Activated CD4-positive, alpha-beta T cell treated with anti-CD3 and anti-CD28 coated beads for 4 hours (primary cell): ENCODE results near the gene GLRA3.
"Not testable (repeated sequence)": the region's sequence is repeated elsewhere in the genome, so short reads cannot be mapped to it uniquely, and the experiment has no call there.

Experiments
- DNase-seq, 2 donors: peaks; one replicate each; pipeline ENCODE4 v3.0.0-alpha.2; 2020

GLRA3 gene

DNA sequence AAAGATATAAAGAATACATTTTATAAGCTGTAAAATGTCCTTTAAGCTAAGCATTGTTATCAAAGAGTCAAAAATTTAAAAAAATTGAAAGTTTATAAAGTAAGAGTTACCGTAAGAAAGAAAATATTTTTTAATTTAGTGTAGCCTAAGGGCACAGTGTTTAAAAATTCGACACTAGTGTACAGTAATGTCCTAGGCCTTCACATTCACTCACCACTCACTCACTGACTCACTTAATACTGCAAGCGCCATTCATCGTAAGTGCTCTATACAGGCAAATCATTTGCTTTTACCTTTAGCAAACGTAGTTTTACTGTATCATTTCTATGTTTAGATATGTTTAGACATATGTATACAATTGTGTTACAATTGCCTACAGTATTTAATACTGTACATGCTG is 20.2 kb downstream of the GLRA3 start:
- no peak for DNase-seq

GRCh38 chr4:174808119-174808518 is 20.9 kb downstream of the GLRA3 start:
- no peak for DNase-seq

GRCh38 chr4:174805746-174806145 is 23.3 kb downstream of the GLRA3 start:
- DNase-seq, result no peak

GRCh38 chr4:174794543-174795094 is 34.4 kb downstream of the GLRA3 start:
- no peak for DNase-seq

GRCh38 chr4:174789657-174790056 is 39.4 kb downstream of the GLRA3 start:
- DNase-seq, result no peak

GRCh38 chr4:174778274-174778986 is 50.6 kb downstream of the GLRA3 start:
- not testable (repeated sequence) for DNase-seq

DNA sequence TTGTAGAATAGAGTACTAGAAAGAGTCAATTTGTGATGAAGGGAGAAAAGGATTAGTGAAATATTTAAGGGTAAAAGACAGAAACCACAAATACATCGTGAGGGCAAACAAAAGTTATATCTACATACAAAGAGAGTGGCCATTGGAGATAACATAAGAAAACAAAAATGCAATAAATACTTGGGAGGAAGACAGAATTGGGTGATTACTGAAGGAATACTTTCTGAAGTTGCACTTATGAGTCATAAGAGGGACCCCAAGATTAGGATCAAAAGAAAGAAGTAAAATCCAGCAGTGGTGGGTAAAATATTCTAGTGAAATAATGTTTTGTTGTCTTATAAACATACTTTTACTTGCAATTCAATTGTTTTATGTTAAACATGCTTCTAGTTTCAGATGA is 53.7 kb downstream of the GLRA3 start:
- no peak for DNase-seq

GRCh38 chr4:174764105-174764729 is 64.8 kb downstream of the GLRA3 start:
- DNase-seq, result no peak

- no peak for DNase-seq
These were observed 65.5 kb downstream of the GLRA3 start for GRCh38 chr4:174763454-174764104.

DNA sequence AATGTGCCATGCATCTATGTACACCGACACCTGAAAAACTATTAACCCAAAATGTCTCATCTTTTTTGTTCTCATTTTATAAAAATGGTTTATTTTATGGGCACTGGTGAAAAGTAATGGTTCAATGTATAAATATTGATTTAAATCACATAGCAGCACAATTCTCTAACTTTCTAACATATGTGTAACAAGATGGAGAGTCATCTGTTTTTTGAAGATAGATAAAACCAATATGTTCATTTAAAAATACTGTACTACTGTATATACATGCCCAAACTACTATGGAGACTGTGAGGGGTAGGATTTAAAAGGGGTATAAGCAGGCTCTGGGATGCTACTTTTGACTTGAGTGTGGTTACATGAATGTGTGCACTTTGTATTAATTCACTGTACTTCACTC is 67.6 kb downstream of the GLRA3 start:
- no peak for DNase-seq

GRCh38 chr4:174757736-174758135 is 71.3 kb downstream of the GLRA3 start:
- DNase-seq, result no peak

- DNase-seq, result no peak
These were observed 76.0 kb downstream of the GLRA3 start for GRCh38 chr4:174753021-174753420.

- DNase-seq, result no peak
These were observed 77.0 kb downstream of the GLRA3 start for GRCh38 chr4:174752026-174752425.

DNA sequence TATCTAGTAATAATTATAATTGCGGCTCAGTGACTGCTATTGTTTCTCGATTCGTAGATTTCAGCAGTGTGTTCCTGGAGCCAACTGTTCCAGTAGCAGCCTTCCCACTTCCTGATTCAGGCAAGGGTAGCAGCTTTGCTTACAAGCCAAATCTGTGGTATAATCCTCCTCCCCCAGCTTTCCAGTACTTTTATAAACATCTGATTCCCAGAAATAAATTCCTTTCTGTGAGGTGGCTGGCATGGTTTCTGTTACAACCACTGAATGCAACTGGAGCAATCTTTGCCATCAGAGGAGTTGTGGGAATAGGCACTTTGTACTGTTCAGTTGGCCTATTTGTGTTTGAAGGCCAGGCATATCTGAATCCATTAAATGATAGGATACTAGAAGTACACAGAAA is 80.0 kb downstream of the GLRA3 start:
- DNase-seq, result no peak

- DNase-seq, result no peak
These were observed 82.3 kb downstream of the GLRA3 start for GRCh38 chr4:174746710-174747109.

GRCh38 chr4:174742561-174742960 is 86.5 kb downstream of the GLRA3 start:
- DNase-seq, result no peak

DNA sequence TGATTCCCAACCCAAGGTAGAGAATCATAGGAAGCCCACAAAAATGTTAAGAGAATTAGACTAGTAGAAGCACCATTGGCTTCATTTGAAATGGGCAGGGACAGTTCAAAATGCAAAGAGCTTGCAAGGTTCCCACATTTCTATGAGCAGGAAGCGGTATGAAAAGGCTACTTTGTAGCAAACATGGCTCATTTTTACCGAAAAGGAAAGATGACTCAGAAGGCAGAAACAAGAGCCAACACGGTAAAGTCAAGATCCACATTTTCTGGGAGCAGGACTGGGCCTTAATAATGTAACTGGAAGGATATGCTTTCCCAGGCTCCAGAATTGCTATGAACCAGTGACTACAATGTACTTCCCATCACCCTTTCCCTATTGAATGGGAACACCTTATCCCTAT is 89.5 kb downstream of the GLRA3 start:
- DNase-seq, result no peak

DNA sequence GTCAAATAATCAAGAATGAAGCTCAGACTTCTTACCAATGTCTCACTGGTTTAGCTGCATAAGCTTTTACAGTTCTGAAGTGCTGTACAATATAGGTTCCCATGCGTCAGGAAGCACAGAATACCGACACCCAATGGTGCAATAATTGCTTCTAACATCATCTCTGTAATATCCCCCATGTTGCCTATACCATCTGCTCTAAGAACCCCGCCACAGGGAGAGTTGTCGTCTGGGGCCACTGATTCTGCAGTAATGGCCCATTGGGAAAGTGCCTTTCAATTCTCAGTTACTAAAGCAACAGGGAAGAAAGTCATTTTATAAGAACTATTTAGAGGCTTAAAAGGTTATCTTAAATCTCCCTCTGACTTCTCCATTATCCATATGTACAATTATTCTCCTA is 94.9 kb downstream of the GLRA3 start:
- DNase-seq, result no peak

GRCh38 chr4:174717828-174718227 is 111.2 kb downstream of the GLRA3 start:
- DNase-seq, result no peak

GRCh38 chr4:174716986-174717770 is 111.9 kb downstream of the GLRA3 start:
- no peak for DNase-seq

DNA sequence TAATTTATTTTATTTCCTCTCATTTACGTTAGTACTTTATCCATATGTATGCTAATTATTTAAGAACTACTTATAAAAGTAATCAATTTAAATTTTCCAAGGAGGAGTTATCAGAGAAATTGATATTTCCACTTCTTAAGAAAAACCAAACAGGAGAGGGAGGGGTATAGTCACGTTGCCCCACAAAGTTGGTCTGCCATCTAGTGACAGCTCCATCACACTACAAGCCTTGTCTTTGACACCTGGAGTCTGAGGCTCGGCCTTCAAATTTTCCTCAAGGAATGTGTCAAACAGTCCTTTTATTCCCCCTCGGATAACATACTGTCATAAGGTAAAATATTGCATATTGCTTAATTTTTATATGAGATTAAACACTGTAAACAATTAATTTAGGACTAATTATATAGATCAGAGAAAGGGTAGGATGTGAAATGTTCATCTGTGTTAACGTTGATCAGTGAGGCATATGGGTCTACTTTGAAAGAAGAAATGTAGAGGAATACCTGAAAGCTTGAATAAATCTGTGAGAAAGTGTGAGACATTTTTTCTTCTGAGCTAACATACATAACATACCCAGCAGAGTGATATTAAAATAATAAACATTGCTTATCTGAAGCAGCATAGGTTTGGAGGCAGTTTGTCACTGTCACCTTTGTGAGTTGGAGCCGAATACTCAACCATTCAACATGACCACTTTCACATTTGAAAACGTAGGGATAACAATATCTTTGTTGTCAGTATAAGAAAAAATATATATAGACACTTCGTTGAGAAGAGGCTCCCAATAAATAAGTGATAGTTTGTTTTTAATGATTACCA is 114.4 kb downstream of the GLRA3 start:
- no peak for DNase-seq

DNA sequence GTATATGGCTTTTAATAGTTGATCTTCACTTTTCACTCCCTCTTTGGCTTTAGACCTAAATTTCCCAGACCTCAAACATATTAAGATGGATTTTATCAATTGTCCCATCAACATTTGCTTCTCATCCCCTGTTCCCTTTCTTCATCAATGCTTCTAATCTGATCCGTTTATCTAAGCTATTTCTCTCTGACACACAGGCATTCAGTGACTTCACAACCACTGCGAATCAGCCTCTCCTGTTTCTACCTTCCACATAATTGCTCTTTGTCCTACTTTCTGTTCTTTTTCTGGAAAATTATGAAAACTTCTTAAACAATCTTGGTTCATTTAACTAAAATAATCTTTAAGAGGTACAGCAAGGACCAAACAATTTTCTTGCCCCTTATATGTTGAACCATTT is 115.2 kb downstream of the GLRA3 start:
- no peak for DNase-seq
